Measurements from ENCODE around the gene BPIFB4. TPM values are rescaled to one million over a fixed set of nuclear protein-coding genes. Genes with fewer than 3 reads are reported as not detected.

BPIFB4 gene
- polyA plus RNA-seq, 1 of the 3 experiments (the other 2 are of a cell fraction): not detected

DNA sequence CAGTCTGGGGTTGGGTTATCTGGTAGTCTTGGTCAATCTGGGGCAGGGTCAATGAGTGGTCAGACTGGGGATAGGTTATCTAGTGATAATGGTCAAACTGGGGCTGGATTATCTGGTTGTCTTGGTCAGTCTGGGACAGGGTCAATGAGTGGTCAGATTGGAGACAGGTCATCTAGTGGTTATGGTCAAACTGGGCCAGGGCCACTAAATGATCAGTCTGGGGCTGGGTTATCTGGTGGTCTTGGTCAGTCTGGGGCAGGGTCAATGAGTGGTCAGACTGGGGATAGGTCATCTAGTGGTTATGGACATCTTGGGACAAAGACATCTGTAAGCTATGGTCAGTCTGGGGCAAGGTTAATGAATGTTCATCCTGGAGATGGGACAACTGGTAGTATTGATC lies 60.0 kb downstream of the BPIFB4 start:
- H3F3A ChIP-seq (replicated peaks; ENCODE audit: insufficient read depth): no peaks in the 10 kb centered on the region
- H2AFZ ChIP-seq (ENCODE audit: low read depth): no peak overlapping the region
- ChIA-PET CTCF (no interaction called here), POLR2A (no interaction called here)
- no peaks in the 10 kb centered on the region for H3K9me3 ChIP-seq
- H3K9me2 ChIP-seq: no peaks in the 10 kb centered on the region
- no peaks in the 10 kb centered on the region for H3K27me3 ChIP-seq (ENCODE audit: insufficient read depth)
- H4K20me1 ChIP-seq (ENCODE audit: insufficient read depth): no peaks in the 10 kb centered on the region
- H3K4me1 ChIP-seq (ENCODE audit: control insufficient read depth in 1 of 2, insufficient read depth in 2 of 2, low read depth in 1 of 2, low read length in 1 of 2): no peaks in the 10 kb centered on the region
- TF ChIP-seq CHD2 (IDR thresholded peaks at IDR 0.05; ENCODE audit: low read length, partially characterized antibody): no peak
- TF ChIP-seq POLR2AphosphoS5 (IDR thresholded peaks at IDR 0.05; ENCODE audit: low read depth, low read length): no peak
- TF ChIP-seq RAD21 (IDR thresholded peaks at IDR 0.05; ENCODE audit: low read length): no peak
- no peak for TF ChIP-seq USF2 (IDR thresholded peaks at IDR 0.05; ENCODE audit: borderline replicate concordance, low read depth, low read length)
- no peak for TF ChIP-seq FOSL2 (IDR thresholded peaks at IDR 0.05; ENCODE audit: borderline replicate concordance, low read depth)
- TF ChIP-seq RXRA (IDR thresholded peaks at IDR 0.05; ENCODE audit: borderline replicate concordance, low read depth): no peak
- no peak for TF ChIP-seq MEF2A (IDR thresholded peaks at IDR 0.05; ENCODE audit: borderline replicate concordance, low read depth)
- no peak for TF ChIP-seq PBX3 (IDR thresholded peaks at IDR 0.05)
- TF ChIP-seq, protein P1, sequence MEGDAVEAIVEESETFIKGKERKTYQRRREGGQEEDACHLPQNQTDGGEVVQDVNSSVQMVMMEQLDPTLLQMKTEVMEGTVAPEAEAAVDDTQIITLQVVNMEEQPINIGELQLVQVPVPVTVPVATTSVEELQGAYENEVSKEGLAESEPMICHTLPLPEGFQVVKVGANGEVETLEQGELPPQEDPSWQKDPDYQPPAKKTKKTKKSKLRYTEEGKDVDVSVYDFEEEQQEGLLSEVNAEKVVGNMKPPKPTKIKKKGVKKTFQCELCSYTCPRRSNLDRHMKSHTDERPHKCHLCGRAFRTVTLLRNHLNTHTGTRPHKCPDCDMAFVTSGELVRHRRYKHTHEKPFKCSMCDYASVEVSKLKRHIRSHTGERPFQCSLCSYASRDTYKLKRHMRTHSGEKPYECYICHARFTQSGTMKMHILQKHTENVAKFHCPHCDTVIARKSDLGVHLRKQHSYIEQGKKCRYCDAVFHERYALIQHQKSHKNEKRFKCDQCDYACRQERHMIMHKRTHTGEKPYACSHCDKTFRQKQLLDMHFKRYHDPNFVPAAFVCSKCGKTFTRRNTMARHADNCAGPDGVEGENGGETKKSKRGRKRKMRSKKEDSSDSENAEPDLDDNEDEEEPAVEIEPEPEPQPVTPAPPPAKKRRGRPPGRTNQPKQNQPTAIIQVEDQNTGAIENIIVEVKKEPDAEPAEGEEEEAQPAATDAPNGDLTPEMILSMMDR (IDR thresholded peaks at IDR 0.05): no peak
- TF ChIP-seq RCOR1 (IDR thresholded peaks at IDR 0.05; ENCODE audit: low read length): no peak
- no peak for TF ChIP-seq YY1 (IDR thresholded peaks at IDR 0.05; ENCODE audit: low read depth)
- no peak for TF ChIP-seq TCF12 (IDR thresholded peaks at IDR 0.05)
- TF ChIP-seq NRF1 (IDR thresholded peaks at IDR 0.05; ENCODE audit: low read depth, low read length): no peak
- no peak for TF ChIP-seq EP300 (IDR thresholded peaks at IDR 0.05; ENCODE audit: borderline replicate concordance in 1 of 2, low read depth in 1 of 2, low read length in 1 of 2)
- TF ChIP-seq MXI1 (IDR thresholded peaks at IDR 0.05; ENCODE audit: low read depth, low read length): no peak
- no peak overlapping the region for H3K4me3 ChIP-seq (ENCODE audit: low read depth in 2 of 2, low read length in 1 of 2)
- H3K9ac ChIP-seq: no peak overlapping the region
- no peak overlapping the region for H3K27ac ChIP-seq (ENCODE audit: low read depth in 2 of 2, low read length in 1 of 2)
- H3K4me2 ChIP-seq: no peak overlapping the region
- no peaks in the 10 kb centered on the region for H3K36me3 ChIP-seq (replicated peaks in 1 of 2; ENCODE audit: control insufficient read depth in 1 of 2, insufficient read depth in 2 of 2, low read length in 1 of 2)
- no peaks in the 10 kb centered on the region for H3K79me2 ChIP-seq (ENCODE audit: insufficient read depth)
- DNase-seq: no peak

- TF ChIP-seq REST (IDR thresholded peaks at IDR 0.05; ENCODE audit: low read depth, low read length) (no peak), SIN3A (IDR thresholded peaks at IDR 0.05; ENCODE audit: borderline replicate concordance, low read depth, low read length) (no peak), USF2 (IDR thresholded peaks at IDR 0.05; ENCODE audit: borderline replicate concordance, low read depth, low read length) (no peak)
- no peak overlapping the region for H3K9ac ChIP-seq
- H3K36me3 ChIP-seq (replicated peaks in 1 of 2; ENCODE audit: control insufficient read depth in 1 of 2, insufficient read depth in 2 of 2, low read length in 1 of 2): no peaks in the 10 kb centered on the region
- H3K9me2 ChIP-seq: no peaks in the 10 kb centered on the region
- no peak overlapping the region for H2AFZ ChIP-seq (ENCODE audit: low read depth)
- ChIA-PET POLR2A (no interaction called here), CTCF (no interaction called here)
- no peak for DNase-seq
- H3K79me2 ChIP-seq (ENCODE audit: insufficient read depth): no peaks in the 10 kb centered on the region
- no peaks in the 10 kb centered on the region for H3F3A ChIP-seq (replicated peaks; ENCODE audit: insufficient read depth)
- no peaks in the 10 kb centered on the region for H3K4me1 ChIP-seq (ENCODE audit: control insufficient read depth in 1 of 2, insufficient read depth in 2 of 2, low read depth in 1 of 2, low read length in 1 of 2)
- no peaks in the 10 kb centered on the region for H3K9me3 ChIP-seq
- H3K27ac ChIP-seq (ENCODE audit: low read depth in 2 of 2, low read length in 1 of 2): no peak overlapping the region
- no peaks in the 10 kb centered on the region for H3K27me3 ChIP-seq (ENCODE audit: insufficient read depth)
- WGBS (ENCODE audit: low lambda C conversion rate): 23% methylated on average over 3 of the region's 5 CpGs
- no peaks in the 10 kb centered on the region for H4K20me1 ChIP-seq (ENCODE audit: insufficient read depth)
- H3K4me2 ChIP-seq: no peak overlapping the region
- no peak overlapping the region for H3K4me3 ChIP-seq (ENCODE audit: low read depth in 2 of 2, low read length in 1 of 2)
These were observed 66.1 kb downstream of the BPIFB4 start for GRCh38 chr20:33145521-33145920.
